ENCODE results near the gene MATK. TPM values are rescaled to one million over a fixed set of nuclear protein-coding genes. Genes with fewer than 3 reads are reported as not detected.

The MATK gene
- total RNA-seq, 2 donors from 2014 or later = 5.7 to 5.8 TPM

DNA sequence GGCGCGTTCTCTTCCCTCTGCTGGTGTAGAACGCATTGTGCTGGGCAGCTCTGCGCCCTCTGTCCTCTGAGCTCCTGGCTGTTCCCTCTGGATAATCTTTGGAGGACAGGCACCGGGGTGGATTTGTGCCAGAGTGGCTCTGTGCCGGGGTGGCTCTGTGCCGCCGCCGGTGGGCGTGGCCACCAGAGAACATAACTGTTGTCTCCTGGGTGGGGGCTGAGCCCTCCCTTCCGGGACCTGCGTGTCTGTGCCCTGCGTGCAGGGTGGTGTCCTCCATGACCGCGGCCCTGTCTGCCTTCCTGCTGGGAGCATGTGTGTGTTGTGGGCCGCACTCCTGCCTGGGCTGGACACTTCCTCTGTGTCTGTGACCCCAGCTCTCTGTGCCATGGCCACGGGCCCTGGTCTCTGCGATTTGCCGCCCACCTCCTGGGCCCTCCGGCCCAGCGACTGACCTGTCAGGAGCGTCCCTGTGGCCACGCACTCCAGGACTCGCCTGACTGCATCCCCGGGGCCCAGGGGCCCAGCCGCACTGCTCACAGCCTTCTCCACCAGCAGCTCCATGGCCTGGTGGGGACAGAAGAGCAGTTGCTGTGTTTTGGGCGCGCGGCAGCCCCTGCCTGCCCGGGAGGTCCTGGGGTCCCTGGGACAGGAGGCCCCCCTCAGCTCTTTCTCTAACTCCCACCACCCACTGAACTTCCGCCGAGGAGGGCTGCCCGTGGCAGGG is 22.4 kb upstream of the MATK start:
- 94 to 97% methylated on average over 11 to 33 of the region's 33 CpGs for WGBS, 2 experiments (ENCODE audit: insufficient coverage in 1 of 2, insufficient read length in 1 of 2)
- H3K36me3 ChIP-seq (ENCODE audit: control insufficient read depth, insufficient read depth, low read length) = no peaks in the 10 kb centered on the region
- H3K9ac ChIP-seq (ENCODE audit: extremely low read depth, low read length, poor library complexity, severe bottlenecking) = no peak overlapping the region
- H3K27ac ChIP-seq (ENCODE audit: low read depth, low read length) = no peak overlapping the region
- TF ChIP-seq, protein P1, sequence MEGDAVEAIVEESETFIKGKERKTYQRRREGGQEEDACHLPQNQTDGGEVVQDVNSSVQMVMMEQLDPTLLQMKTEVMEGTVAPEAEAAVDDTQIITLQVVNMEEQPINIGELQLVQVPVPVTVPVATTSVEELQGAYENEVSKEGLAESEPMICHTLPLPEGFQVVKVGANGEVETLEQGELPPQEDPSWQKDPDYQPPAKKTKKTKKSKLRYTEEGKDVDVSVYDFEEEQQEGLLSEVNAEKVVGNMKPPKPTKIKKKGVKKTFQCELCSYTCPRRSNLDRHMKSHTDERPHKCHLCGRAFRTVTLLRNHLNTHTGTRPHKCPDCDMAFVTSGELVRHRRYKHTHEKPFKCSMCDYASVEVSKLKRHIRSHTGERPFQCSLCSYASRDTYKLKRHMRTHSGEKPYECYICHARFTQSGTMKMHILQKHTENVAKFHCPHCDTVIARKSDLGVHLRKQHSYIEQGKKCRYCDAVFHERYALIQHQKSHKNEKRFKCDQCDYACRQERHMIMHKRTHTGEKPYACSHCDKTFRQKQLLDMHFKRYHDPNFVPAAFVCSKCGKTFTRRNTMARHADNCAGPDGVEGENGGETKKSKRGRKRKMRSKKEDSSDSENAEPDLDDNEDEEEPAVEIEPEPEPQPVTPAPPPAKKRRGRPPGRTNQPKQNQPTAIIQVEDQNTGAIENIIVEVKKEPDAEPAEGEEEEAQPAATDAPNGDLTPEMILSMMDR (conservative IDR thresholded peaks at IDR 0.05) = no peak
- Mint-ChIP-seq H3K36me3 (ENCODE audit: low read depth) (no peaks in the 10 kb centered on the region), H3K4me3 (no peak overlapping the region), H3K4me1 (no peaks in the 10 kb centered on the region), H3K27me3 (ENCODE audit: insufficient read depth) (no peaks in the 10 kb centered on the region), H3K27ac (no peak overlapping the region), H3K9me3 (no peaks in the 10 kb centered on the region)
- H3K9me3 ChIP-seq (ENCODE audit: control insufficient read depth, low read length) = no peaks in the 10 kb centered on the region
- no peaks in the 10 kb centered on the region for H3K4me1 ChIP-seq (ENCODE audit: control insufficient read depth, insufficient read depth, low read length)
- peak; percentile 44 for DNase-seq
- H3K27me3 ChIP-seq (ENCODE audit: control insufficient read depth, insufficient read depth, low read length, poor library complexity, severe bottlenecking) = no peaks in the 10 kb centered on the region
- no peak overlapping the region for H3K4me3 ChIP-seq (ENCODE audit: low read length)

DNA sequence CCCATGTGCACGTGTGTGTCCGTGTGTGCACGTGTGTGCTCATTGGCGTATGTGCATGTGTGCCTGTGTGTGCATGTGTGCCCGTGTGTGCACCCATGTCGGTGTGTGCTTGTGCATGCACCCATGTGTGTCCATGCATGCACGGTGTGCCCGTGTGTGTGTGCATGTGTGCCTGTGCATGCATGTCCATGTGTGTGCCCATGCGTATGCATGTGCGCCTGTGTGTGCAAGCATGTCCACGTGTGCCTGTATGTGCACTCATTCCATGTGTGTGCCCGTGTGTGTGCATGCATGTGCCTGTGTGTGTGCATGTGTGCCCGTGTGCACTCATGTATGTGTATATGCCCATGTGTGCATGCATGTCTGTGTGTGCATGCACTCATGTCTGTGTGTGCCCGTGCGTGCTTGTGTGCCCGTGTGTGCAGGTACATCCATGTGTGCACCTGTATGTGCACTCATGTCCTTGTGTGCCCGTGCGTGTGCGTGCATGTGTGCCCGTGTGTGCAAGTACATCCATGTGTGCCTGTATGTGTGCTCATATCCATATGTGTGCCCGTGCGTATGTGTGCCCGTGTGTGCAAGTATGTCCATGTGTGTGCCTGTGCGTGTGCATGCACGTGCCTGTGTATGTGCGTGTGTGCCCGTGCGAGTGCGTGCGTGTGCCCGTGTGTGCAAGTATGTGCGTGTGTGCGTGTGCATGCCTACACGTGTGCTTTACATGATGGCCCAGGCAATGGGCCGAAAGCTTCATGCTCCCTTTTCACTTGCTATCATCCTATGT is 21.6 kb upstream of the MATK start:
- H3K4me3 ChIP-seq (ENCODE audit: low read length) = no peak overlapping the region
- no peaks in the 10 kb centered on the region for H3K9me3 ChIP-seq (ENCODE audit: control insufficient read depth, low read length)
- Mint-ChIP-seq H3K27ac (no peak overlapping the region), H3K36me3 (ENCODE audit: low read depth) (no peaks in the 10 kb centered on the region), H3K4me3 (no peak overlapping the region), H3K9me3 (no peaks in the 10 kb centered on the region), H3K27me3 (ENCODE audit: insufficient read depth) (peaks cover 3% of the 10 kb centered on the region), H3K4me1 (no peaks in the 10 kb centered on the region)
- H3K9ac ChIP-seq (ENCODE audit: extremely low read depth, low read length, poor library complexity, severe bottlenecking) = no peak overlapping the region
- no peaks in the 10 kb centered on the region for H3K4me1 ChIP-seq (ENCODE audit: control insufficient read depth, insufficient read depth, low read length)
- no peaks in the 10 kb centered on the region for H3K27me3 ChIP-seq (ENCODE audit: control insufficient read depth, insufficient read depth, low read length, poor library complexity, severe bottlenecking)
- DNase-seq = no peak
- 95 to 97% methylated on average over 35 of the region's 35 CpGs for WGBS, 2 experiments (ENCODE audit: insufficient coverage in 1 of 2, insufficient read length in 1 of 2)
- H3K36me3 ChIP-seq (ENCODE audit: control insufficient read depth, insufficient read depth, low read length) = no peaks in the 10 kb centered on the region
- no peak overlapping the region for H3K27ac ChIP-seq (ENCODE audit: low read depth, low read length)
- TF ChIP-seq, protein P1 (conservative IDR thresholded peaks at IDR 0.05) = no peak

DNA sequence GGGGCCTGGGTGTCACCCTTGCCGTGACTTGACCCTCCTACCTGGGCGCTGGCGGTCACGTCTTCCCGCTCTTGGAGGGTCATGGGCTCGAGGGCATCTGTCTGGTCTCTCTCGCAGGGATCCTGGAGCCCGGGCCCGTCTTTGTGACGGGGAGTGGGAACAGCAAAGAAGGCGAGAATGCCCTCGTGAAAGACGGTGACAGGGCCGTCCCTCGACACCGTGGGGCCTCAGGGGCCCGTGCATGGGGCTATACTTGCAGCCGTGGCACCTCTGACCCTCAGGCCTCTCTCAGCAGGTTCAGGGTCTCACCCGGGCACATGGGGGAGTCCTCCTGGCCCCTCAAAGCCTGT is 20.9 kb upstream of the MATK start:
- H3K4me3 Mint-ChIP-seq = no peak overlapping the region
- no peaks in the 10 kb centered on the region for H3K9me3 Mint-ChIP-seq
- DNase-seq = peak; percentile 42

More for the DNA sequence above, 20.9 kb upstream of the MATK start:
- H3K27ac Mint-ChIP-seq = no peak overlapping the region
- TF ChIP-seq, protein P1 (conservative IDR thresholded peaks at IDR 0.05) = no peak
- 92 to 96% methylated on average over 16 to 19 of the region's 19 CpGs for WGBS, 2 experiments (ENCODE audit: insufficient coverage in 1 of 2, insufficient read length in 1 of 2)
- H3K27ac ChIP-seq (ENCODE audit: low read depth, low read length) = no peak overlapping the region
- no peak overlapping the region for H3K4me3 ChIP-seq (ENCODE audit: low read length)
- H3K4me1 Mint-ChIP-seq = no peaks in the 10 kb centered on the region
- H3K27me3 ChIP-seq (ENCODE audit: control insufficient read depth, insufficient read depth, low read length, poor library complexity, severe bottlenecking) = peaks cover 5% of the 10 kb centered on the region
- H3K9ac ChIP-seq (ENCODE audit: extremely low read depth, low read length, poor library complexity, severe bottlenecking) = no peak overlapping the region
- no peaks in the 10 kb centered on the region for H3K36me3 ChIP-seq (ENCODE audit: control insufficient read depth, insufficient read depth, low read length)
- no peaks in the 10 kb centered on the region for H3K4me1 ChIP-seq (ENCODE audit: control insufficient read depth, insufficient read depth, low read length)
- H3K9me3 ChIP-seq (ENCODE audit: control insufficient read depth, low read length) = no peaks in the 10 kb centered on the region
- peaks cover 10% of the 10 kb centered on the region for H3K27me3 Mint-ChIP-seq (ENCODE audit: insufficient read depth)
- H3K36me3 Mint-ChIP-seq (ENCODE audit: low read depth) = no peaks in the 10 kb centered on the region
